Stimulated activated CD8-positive, alpha-beta memory T cell treated with anti-CD3 and anti-CD28 coated beads, Interleukin-15, amount 100 ng/mL, for 1 hour (primary cell): ENCODE results near the gene DCAF17.
"Not testable (repeated sequence)": the region's sequence is repeated elsewhere in the genome, so short reads cannot be mapped to it uniquely, and the experiment has no call there.

Experiments used
- DNase-seq: peaks from one replicate; pipeline ENCODE4 v3.0.0-alpha.2; 2020; ENCODE audit warnings: low read depth

The DCAF17 gene

GRCh38 chr2:171452773-171453172 is 18.7 kb downstream of the DCAF17 start:
- DNase-seq, result no peak

DNA sequence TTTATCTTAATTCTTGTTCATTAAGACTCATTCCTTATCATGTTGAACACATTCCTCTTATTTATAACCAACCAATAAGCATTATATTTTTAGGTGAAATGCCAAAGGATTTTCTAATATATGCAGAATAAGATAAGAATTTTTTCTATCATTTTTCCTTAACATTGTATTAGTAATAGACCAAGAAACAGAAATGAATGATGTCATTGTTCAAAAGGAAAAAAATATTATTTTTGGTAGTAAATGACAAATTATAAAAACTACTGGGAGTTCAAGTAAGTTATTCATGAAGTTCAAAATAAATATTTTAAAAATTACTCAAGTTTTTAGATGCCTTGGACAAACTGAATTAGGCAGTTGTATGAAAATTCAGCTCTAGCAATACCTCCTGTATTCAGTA is 25.5 kb downstream of the DCAF17 start:
- DNase-seq, result no peak

GRCh38 chr2:171460537-171460936 is 26.5 kb downstream of the DCAF17 start:
- no peak for DNase-seq

DNA sequence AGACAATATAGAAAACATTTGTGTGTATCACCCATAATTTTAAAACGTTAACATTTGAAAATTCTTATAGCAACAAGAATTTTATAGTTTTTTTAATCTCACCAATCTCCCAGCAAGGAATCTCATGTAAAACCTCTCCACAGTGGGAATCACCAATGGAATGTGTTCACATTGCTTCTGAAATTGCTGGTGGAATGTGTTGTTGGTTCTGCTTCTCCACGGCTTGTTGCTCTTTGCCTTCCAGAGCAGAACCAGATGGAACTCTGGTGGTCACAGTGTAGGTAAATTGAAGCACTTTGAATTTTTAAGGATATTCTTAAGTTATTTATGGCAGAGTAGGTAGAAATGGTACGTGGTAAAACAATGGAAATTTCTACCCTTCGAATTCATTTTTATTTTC is 35.1 kb downstream of the DCAF17 start:
- no peak for DNase-seq

GRCh38 chr2:171470129-171470528 is 36.1 kb downstream of the DCAF17 start:
- DNase-seq, result no peak

GRCh38 chr2:171475979-171476378 is 42.0 kb downstream of the DCAF17 start:
- no peak for DNase-seq

- no peak for DNase-seq
Measured at GRCh38 chr2:171478345-171478744, 44.3 kb downstream of the DCAF17 start.

- no peak for DNase-seq
Measured at GRCh38 chr2:171479154-171479814, 45.3 kb downstream of the DCAF17 start.

DNA sequence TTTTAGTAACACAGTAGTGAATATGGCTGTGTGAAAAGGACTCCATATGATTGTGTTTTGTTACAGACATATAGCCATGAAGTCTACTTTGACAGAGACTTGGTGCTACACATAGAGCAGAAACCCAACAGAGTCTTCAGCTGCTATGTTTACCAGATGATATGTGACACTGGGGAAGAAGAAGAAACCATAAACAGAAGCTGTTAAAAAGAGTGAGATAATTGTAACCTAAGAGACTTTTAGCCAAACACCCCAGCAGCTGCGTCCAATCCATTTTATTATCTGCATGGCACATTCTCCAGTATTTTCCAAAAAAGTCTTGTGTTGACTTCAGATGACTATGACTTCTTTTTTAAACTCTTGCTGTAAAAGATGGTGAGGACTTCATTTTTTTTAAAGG is 46.9 kb downstream of the DCAF17 start:
- no peak for DNase-seq

GRCh38 chr2:171482308-171482707 is 48.3 kb downstream of the DCAF17 start:
- DNase-seq, result no peak

DNA sequence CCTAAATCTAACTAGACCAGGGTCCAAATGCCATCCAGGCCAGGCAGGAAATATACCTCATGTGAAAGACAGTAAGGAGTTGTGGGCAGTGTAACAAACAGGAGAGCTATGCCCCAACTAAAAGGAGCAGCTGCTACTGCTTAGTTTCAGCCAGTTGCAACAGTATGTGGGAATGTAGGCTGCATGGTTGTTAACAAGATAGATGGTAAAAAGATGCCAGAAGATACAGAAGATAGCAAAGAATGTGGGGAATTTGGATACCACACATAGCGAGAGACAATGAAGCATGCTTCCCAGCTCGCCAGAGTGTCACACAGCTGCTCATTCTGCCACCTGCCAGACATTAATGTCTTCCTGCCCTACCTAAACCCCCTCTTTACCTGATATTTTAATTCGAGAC is 48.9 kb downstream of the DCAF17 start:
- no peak for DNase-seq

DNA sequence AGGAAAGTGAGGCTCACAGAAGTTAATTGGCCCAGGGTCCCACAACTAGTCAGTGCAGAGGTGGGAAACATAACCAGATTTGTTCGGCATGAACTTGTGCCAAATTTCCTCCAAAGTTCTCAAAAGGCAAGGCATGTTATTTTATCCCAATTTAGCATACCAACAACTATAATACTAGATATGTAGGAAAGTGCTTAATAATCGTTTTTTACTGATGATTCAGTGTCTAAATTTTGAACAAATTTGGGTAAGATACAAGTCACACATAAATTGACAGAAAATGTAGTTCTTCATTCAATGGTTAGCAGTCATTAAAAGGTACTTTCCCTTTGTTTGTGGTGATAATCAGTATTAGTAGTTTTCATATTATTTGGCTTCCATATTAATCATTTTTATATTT is 49.8 kb downstream of the DCAF17 start:
- no peak for DNase-seq

DNA sequence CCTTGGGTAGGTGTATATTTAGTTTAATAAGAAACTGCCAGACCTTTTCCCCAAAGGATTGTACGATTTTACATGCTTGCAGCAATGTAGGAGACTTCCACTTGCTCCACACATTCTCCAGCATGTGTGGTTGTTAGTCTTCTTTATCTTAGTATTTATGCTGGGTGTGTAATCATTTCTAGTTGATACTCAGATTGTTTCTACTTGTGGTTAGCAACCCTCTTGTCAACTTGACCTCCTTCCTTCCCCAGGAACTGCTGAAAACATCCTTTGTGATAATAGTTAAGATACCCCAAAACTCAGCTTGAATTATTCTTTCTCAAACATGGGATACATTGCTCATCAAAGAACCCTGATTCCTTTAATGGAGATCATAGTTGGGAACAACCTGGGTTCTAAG is 51.1 kb downstream of the DCAF17 start:
- no peak for DNase-seq

GRCh38 chr2:171487201-171487600 is 53.2 kb downstream of the DCAF17 start:
- no peak for DNase-seq

DNA sequence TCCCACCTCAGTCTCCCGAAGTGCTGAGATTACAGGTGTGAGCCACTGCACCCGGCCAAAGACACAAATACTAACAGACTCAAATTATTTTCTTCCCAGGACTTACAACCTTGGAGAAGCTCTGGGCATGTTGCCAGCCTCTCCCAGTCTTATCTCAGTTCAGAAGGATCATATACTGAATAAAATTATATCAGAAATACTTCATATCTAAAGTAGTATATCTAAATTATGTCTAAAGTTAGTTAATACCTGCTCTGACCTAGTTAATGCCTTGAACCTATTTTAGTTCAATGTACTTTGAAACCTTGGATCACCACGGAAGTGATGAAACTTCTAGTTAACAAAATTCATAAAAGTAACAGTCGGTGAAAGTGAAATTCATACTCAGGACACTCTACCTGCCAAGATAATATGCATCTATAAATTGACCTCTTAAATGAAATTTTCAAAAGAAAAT is 53.8 kb downstream of the DCAF17 start:
- no peak for DNase-seq

DNA sequence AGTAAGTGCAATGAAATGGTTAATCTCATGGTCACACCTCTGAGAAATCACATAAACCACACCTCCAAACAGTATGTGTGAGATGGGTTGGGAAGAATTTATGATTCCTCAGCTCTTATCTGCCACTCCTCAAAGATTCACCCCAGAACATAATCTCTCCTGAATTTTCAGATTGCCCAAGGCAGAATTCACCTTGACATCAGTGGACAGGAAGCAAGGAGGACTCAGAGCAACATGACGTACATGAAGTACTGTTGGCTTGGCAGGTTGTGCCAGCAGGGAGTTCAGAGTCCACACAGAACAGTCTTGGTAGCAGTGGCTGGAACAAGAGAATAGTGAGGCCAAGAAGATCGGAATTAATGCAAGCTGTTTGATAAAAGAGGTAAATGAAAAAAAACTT is 56.6 kb downstream of the DCAF17 start:
- no peak for DNase-seq

DNA sequence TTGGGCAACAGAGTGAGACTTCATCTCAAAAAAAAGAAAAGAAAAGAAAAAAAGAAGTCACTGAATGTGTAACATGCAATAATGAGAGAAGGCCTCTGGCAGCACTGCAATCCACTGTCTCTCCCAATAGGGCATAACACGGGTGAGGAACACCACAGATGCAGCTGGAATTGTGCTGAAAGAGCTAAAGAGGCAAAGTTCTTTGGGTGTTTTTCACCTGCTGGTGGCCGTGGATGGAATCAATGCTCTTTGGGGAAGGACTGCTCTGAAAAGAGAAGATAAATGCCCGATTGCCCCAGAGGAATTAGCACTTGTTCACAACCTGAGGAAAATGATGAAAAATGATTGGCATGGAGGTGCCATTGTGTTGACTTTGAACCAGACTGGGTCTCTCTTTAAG is 57.3 kb downstream of the DCAF17 start:
- DNase-seq, result no peak

GRCh38 chr2:171492664-171493063 is 58.6 kb downstream of the DCAF17 start:
- no peak for DNase-seq

GRCh38 chr2:171497664-171498063 is 63.6 kb downstream of the DCAF17 start:
- DNase-seq, result not testable (repeated sequence)

- DNase-seq, result no peak
Measured at GRCh38 chr2:171505374-171505773, 71.3 kb downstream of the DCAF17 start.

DNA sequence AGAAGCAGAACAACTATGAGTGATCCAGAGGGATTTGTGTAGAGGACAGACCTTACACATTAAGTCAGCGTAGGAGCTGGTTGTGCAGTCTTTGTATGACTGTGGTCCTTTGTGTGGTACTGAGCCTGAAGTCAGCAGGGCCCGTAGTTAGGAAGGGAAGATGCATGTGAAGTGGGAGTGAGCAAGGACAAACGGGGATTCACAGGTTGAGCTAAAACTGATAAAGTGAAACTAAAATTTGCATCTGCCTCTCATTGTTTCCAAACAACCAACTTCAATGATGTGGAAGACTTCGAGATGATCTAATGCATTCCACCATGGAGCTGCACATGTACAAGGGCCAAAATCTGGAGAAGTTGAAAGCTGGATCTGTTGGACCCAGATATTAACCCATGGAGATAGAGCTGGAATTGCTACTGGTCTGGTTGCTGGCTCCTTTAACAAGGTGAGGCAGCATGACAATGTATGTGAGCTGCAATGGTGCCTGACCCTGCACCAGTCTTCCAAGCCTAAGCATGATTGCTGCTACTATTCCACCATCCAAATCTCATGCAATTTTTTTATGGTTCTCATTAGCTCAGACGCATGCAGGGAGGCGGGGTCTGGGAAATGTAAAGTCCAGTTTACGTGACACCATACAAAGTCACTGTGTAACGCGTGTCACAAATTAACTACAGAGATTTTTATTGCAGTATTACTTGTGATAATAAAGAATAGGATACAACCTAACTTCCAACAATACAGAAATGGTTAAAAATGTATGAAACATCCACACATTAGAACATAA is 76.1 kb downstream of the DCAF17 start:
- no peak for DNase-seq

GRCh38 chr2:171512014-171512413 is 78.0 kb downstream of the DCAF17 start:
- no peak for DNase-seq

- no peak for DNase-seq
Measured at GRCh38 chr2:171512683-171513195, 78.7 kb downstream of the DCAF17 start.
